ENCODE measurements around the gene KCNMA1.

Gene KCNMA1

DNA sequence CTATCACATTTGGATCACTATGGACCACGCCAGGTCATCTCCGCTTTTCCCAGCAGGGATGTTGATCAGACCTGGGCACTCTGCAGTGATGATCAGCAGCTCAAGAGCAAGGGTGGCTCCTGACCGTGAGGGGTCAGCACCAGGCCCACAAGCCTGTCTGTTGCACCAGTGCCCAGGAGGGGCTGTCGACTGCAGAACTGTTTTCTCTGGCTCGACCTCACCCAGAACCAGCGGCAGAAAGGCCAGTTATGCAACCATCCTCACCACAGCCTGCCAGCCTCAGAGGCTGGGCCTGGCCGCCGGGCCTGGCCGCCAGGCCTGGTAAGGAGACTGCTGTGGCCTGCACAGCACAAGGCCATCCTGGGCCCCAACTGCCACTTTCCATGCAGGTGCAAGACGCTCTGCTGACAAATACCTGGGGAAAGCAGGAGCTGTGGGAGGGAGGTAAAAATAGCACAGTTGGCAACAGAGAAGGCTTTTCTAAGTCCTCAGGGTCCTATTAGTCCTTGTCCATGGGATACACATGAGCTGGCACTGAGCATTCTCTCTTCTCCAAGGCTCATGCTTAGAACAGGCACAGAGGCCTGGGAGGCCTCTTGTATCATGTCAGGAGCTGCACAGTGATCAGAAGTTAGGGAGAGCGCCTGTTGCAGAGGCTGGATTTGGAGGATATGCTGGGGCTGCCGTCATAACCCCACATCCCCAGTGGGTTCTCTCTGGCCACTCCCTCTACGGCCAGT is 17.5 kb downstream of the KCNMA1 start:
- Histone ChIP-seq H3K4me1 (ENCODE audit: insufficient read depth, low read length) (no peaks in the 10 kb centered on the region), H2AFZ (ENCODE audit: low read depth, low read length) (no peak overlapping the region), H3K9me3 (ENCODE audit: low read length) (no peaks in the 10 kb centered on the region), H3K36me3 (ENCODE audit: insufficient read depth, low read length) (no peaks in the 10 kb centered on the region), H3K27me3 (ENCODE audit: insufficient read depth, low read length) (no peaks in the 10 kb centered on the region), H3K4me3 (ENCODE audit: low read length) (no peak overlapping the region)

DNA sequence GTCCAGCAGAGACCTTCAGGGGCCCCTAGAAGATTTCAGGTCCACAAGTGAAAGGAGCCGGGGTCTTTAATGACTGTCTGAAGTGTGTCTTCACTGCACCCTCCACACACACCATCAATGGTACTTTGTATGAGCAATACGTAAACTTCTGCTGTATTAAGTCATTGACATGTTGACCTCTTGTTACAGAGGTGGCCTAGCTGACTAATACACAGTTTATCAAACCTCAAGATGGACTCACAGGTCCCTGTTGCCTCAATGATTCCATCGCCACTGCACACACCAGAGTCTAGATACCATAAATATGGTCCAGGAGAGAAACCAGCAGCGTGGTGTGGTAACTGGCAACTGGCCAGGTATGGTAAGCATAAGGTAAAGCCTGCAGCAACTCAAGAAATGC is 19.5 kb downstream of the KCNMA1 start:
- H3K4me1 ChIP-seq (ENCODE audit: insufficient read depth, low read length), result no peaks in the 10 kb centered on the region
- no peaks in the 10 kb centered on the region for H3K36me3 ChIP-seq (ENCODE audit: insufficient read depth, low read length)
- no peaks in the 10 kb centered on the region for H3K27me3 ChIP-seq (ENCODE audit: insufficient read depth, low read length)

DNA sequence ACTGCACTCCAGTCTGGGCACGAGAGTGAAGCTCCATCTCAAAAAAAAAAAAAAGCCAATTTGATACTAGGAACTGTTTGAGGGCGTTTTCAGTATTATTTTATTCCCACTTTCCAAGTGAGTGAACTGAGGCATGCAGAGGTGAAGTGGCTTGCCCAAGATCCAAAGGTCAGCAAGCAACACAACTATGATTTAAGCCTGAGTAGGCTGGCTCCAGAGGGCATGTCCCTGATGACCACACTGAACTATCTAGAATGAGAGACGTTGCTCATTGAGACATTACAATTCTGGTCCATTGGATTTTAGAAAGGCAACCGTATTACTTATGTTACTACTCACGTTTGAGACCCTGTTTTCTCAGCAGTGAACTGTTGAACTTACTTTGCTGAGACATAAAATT is 20.8 kb downstream of the KCNMA1 start:
- H3K36me3 ChIP-seq (ENCODE audit: insufficient read depth, low read length), result no peaks in the 10 kb centered on the region
- H3K9me3 ChIP-seq (ENCODE audit: low read length), result no peaks in the 10 kb centered on the region
- H3K27me3 ChIP-seq (ENCODE audit: insufficient read depth, low read length), result no peaks in the 10 kb centered on the region
- no peak overlapping the region for H2AFZ ChIP-seq (ENCODE audit: low read depth, low read length)
- H3K4me1 ChIP-seq (ENCODE audit: insufficient read depth, low read length), result no peaks in the 10 kb centered on the region
- no peak overlapping the region for H3K4me3 ChIP-seq (ENCODE audit: low read length)

More for the DNA sequence above, 19.5 kb downstream of the KCNMA1 start:
- H3K9me3 ChIP-seq (ENCODE audit: low read length), result no peaks in the 10 kb centered on the region
- H3K4me3 ChIP-seq (ENCODE audit: low read length), result no peak overlapping the region
- H2AFZ ChIP-seq (ENCODE audit: low read depth, low read length), result no peak overlapping the region

- Histone ChIP-seq H3K27me3 (ENCODE audit: insufficient read depth, low read length) (no peaks in the 10 kb centered on the region), H3K36me3 (ENCODE audit: insufficient read depth, low read length) (no peaks in the 10 kb centered on the region), H3K4me3 (ENCODE audit: low read length) (no peak overlapping the region), H3K9me3 (ENCODE audit: low read length) (no peaks in the 10 kb centered on the region), H2AFZ (ENCODE audit: low read depth, low read length) (no peak overlapping the region), H3K4me1 (ENCODE audit: insufficient read depth, low read length) (no peaks in the 10 kb centered on the region)
These were observed 22.6 kb downstream of the KCNMA1 start for GRCh38 chr10:77614778-77615625.

DNA sequence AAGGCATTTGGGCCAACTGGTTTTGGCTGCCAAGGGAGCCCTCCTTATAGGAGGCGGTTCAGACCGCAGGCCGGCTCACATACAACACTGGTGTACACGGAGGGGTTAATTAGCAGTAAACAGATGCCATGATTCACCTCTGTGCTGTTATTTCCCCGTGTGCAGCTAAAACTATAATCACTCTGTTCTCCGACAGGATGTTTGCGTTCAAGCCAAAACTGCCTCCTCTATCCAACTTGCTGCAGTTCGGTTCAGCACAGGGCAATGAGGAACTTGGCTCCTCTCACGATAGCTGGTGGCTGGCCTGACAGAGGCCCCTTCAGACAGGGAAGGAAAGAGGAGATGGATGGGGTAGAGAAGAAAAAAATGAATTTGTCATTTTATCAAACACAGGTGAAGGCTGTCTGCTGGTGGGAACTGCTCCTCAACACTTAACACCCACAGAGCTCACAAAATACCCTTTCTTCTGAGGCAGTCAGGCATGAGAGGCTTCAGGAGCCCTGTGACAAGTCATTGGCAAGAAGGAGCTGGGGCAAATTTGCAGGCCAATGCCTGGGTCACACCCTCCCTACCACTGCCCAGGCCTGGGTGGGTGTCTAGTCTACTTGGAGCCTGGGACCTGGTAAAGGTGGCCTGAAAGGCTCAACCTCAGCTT is 24.0 kb downstream of the KCNMA1 start:
- no peak overlapping the region for H2AFZ ChIP-seq (ENCODE audit: low read depth, low read length)
- no peak overlapping the region for H3K4me3 ChIP-seq (ENCODE audit: low read length)
- H3K4me1 ChIP-seq (ENCODE audit: insufficient read depth, low read length), result no peaks in the 10 kb centered on the region
- H3K36me3 ChIP-seq (ENCODE audit: insufficient read depth, low read length), result no peaks in the 10 kb centered on the region
- H3K9me3 ChIP-seq (ENCODE audit: low read length), result no peaks in the 10 kb centered on the region
- H3K27me3 ChIP-seq (ENCODE audit: insufficient read depth, low read length), result no peaks in the 10 kb centered on the region

DNA sequence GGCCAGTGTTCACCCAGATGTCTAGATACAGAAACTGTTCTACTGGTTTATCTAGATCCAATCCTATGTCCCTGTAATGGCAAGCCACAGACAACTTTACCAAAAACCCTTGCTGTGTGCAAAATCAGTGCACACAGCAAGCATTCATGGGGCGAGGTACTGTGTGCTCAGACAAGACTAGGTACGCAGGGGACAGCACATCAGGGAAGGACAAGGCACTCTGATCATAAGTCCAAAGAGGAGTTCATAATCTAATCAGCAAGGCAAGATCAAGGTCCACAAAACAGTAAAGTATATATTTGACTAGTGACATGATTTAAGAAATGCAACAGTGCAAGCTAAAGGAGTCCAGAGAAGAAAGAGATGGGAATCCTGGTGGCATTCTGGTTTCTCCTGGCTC is 25.9 kb downstream of the KCNMA1 start:
- no peaks in the 10 kb centered on the region for H3K36me3 ChIP-seq (ENCODE audit: insufficient read depth, low read length)
- H3K4me1 ChIP-seq (ENCODE audit: insufficient read depth, low read length), result no peaks in the 10 kb centered on the region
- no peak overlapping the region for H2AFZ ChIP-seq (ENCODE audit: low read depth, low read length)

DNA sequence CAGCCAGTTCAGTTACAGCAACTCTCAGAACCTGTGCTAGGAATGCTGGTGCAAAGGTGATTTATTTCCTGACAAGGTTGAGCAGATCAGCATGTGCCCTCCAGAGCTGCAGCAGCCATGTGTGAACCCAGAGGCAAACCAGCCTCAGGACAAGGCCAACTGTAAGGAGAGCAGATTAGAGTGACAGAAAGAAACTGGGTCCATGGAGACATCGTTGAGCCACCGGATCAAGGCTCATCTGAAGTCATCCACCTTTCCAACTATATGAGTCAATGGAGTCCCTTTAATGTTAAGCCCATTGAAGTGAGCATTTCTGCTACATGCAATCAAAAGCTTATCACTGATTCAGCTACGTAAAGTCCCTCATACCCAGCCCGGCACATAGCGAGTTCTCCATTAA is 26.4 kb downstream of the KCNMA1 start:
- Histone ChIP-seq H2AFZ (ENCODE audit: low read depth, low read length) (no peak overlapping the region), H3K9me3 (ENCODE audit: low read length) (no peaks in the 10 kb centered on the region), H3K36me3 (ENCODE audit: insufficient read depth, low read length) (no peaks in the 10 kb centered on the region), H3K4me1 (ENCODE audit: insufficient read depth, low read length) (no peaks in the 10 kb centered on the region), H3K27me3 (ENCODE audit: insufficient read depth, low read length) (peaks cover 7% of the 10 kb centered on the region), H3K4me3 (ENCODE audit: low read length) (no peak overlapping the region)

More for the DNA sequence above, 25.9 kb downstream of the KCNMA1 start:
- Histone ChIP-seq H3K27me3 (ENCODE audit: insufficient read depth, low read length) (peaks cover 7% of the 10 kb centered on the region), H3K9me3 (ENCODE audit: low read length) (no peaks in the 10 kb centered on the region), H3K4me3 (ENCODE audit: low read length) (no peak overlapping the region)

- H3K9me3 ChIP-seq (ENCODE audit: low read length), result no peaks in the 10 kb centered on the region
- H3K27me3 ChIP-seq (ENCODE audit: insufficient read depth, low read length), result peaks cover 7% of the 10 kb centered on the region
- H3K36me3 ChIP-seq (ENCODE audit: insufficient read depth, low read length), result no peaks in the 10 kb centered on the region
These were observed 27.8 kb downstream of the KCNMA1 start for GRCh38 chr10:77609781-77610272.

GRCh38 chr10:77608281-77608680 is 29.3 kb downstream of the KCNMA1 start:
- no peak overlapping the region for H3K4me3 ChIP-seq (ENCODE audit: low read length)
- peaks cover 7% of the 10 kb centered on the region for H3K27me3 ChIP-seq (ENCODE audit: insufficient read depth, low read length)
- H3K4me1 ChIP-seq (ENCODE audit: insufficient read depth, low read length), result no peaks in the 10 kb centered on the region
- no peaks in the 10 kb centered on the region for H3K36me3 ChIP-seq (ENCODE audit: insufficient read depth, low read length)
- H3K9me3 ChIP-seq (ENCODE audit: low read length), result no peaks in the 10 kb centered on the region
- H2AFZ ChIP-seq (ENCODE audit: low read depth, low read length), result no peak overlapping the region

More at GRCh38 chr10:77609781-77610272, 27.8 kb downstream of the KCNMA1 start:
- Histone ChIP-seq H3K4me3 (ENCODE audit: low read length) (no peak overlapping the region), H3K4me1 (ENCODE audit: insufficient read depth, low read length) (no peaks in the 10 kb centered on the region), H2AFZ (ENCODE audit: low read depth, low read length) (no peak overlapping the region)

- Histone ChIP-seq H3K4me1 (ENCODE audit: insufficient read depth, low read length) (no peaks in the 10 kb centered on the region), H3K27me3 (ENCODE audit: insufficient read depth, low read length) (peaks cover 7% of the 10 kb centered on the region), H2AFZ (ENCODE audit: low read depth, low read length) (no peak overlapping the region), H3K9me3 (ENCODE audit: low read length) (no peaks in the 10 kb centered on the region), H3K4me3 (ENCODE audit: low read length) (no peak overlapping the region), H3K36me3 (ENCODE audit: insufficient read depth, low read length) (no peaks in the 10 kb centered on the region)
These were observed 30.9 kb downstream of the KCNMA1 start for GRCh38 chr10:77606751-77607150.

- no peaks in the 10 kb centered on the region for H3K36me3 ChIP-seq (ENCODE audit: insufficient read depth, low read length)
- no peaks in the 10 kb centered on the region for H3K4me1 ChIP-seq (ENCODE audit: insufficient read depth, low read length)
- no peaks in the 10 kb centered on the region for H3K9me3 ChIP-seq (ENCODE audit: low read length)
- no peak overlapping the region for H2AFZ ChIP-seq (ENCODE audit: low read depth, low read length)
- no peak overlapping the region for H3K4me3 ChIP-seq (ENCODE audit: low read length)
- peaks cover 7% of the 10 kb centered on the region for H3K27me3 ChIP-seq (ENCODE audit: insufficient read depth, low read length)
These were observed 32.1 kb downstream of the KCNMA1 start for GRCh38 chr10:77605466-77605865.

- H3K27me3 ChIP-seq (ENCODE audit: insufficient read depth, low read length), result peaks cover 7% of the 10 kb centered on the region
- H2AFZ ChIP-seq (ENCODE audit: low read depth, low read length), result no peak overlapping the region
- H3K9me3 ChIP-seq (ENCODE audit: low read length), result no peaks in the 10 kb centered on the region
- no peak overlapping the region for H3K4me3 ChIP-seq (ENCODE audit: low read length)
- no peaks in the 10 kb centered on the region for H3K4me1 ChIP-seq (ENCODE audit: insufficient read depth, low read length)
- no peaks in the 10 kb centered on the region for H3K36me3 ChIP-seq (ENCODE audit: insufficient read depth, low read length)
These were observed 32.7 kb downstream of the KCNMA1 start for GRCh38 chr10:77604941-77605351.

DNA sequence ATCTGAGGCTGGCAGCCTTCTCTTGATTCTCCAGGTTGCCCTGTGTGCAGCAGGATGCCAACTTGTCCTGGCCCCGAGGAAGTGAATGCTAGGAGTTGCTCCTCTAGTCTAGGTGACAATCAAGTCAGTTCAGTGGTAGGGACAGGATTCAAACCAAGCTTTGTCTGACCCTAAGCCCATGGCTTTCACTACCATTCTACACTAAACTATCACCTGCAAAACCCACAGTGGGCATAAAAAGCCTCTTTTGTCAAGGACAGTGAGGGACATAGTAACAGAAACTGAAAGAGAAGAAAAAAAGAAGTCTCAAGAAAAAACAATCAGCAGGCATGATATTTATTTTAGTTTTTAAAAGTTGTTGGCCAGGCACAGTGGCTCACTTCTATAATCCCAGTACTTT is 33.5 kb downstream of the KCNMA1 start:
- Histone ChIP-seq H3K4me1 (ENCODE audit: insufficient read depth, low read length) (no peaks in the 10 kb centered on the region), H3K36me3 (ENCODE audit: insufficient read depth, low read length) (no peaks in the 10 kb centered on the region), H3K4me3 (ENCODE audit: low read length) (no peak overlapping the region), H2AFZ (ENCODE audit: low read depth, low read length) (no peak overlapping the region), H3K9me3 (ENCODE audit: low read length) (no peaks in the 10 kb centered on the region), H3K27me3 (ENCODE audit: insufficient read depth, low read length) (peaks cover 7% of the 10 kb centered on the region)
